HG02884 (cell line): ENCODE data around the gene EOLA1.
"Not testable (repeated sequence)": the region's sequence is repeated elsewhere in the genome, so short reads cannot be mapped to it uniquely, and the experiment has no call there.

Source experiments
- ATAC-seq: cut with Tn5 transposase; IDR thresholded peaks from one replicate; pipeline ENCODE4 v1.9.1; 2021; ENCODE audit warnings: mild to moderate bottlenecking, moderate library complexity; ENCODE audit not compliant: unreplicated experiment

Gene EOLA1

GRCh38 chrX:149595214-149595613, 54.4 kb downstream of the EOLA1 start, which contains the start of gene HSFX2:
Gene HSFX2, minus strand, starts transcription at chrX:149595314. Its CDS starts 614 bp downstream, at chrX:149594700.
- not testable (repeated sequence) for ATAC-seq

DNA sequence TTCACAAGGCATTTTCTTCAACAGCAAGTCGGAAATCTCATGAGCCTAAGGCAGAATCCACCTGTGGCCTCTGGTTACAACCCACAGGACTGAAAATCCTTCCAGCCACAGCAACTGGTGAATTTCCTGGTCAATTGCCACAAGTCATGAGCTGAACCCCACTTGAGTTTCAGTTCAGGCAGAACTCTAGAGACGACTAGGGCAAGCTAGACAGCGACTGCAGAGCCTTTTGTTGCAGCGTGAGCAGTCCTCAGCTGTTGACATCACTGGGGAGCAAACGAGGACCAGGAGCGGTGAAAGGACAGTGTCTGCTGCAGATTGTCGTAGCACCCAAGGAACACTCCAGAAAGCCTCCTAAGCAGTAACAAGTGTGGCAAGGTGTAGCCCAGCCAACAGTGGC, 55.1 kb downstream of the EOLA1 start:
- not testable (repeated sequence) for ATAC-seq
